Mesothelial cell of epicardium (in vitro differentiated cells): ENCODE results near the gene GLYATL1. TPM values are rescaled to one million over a fixed set of nuclear protein-coding genes. Genes with fewer than 3 reads are reported as not detected.

ENCODE experiments used
- DNase-seq, 2 experiments: peaks; one replicate each; pipeline ENCODE4 v3.0.0; 2021; ENCODE audit warnings: low spot score in 2 of 2; ENCODE audit not compliant: unreplicated experiment in 2 of 2
- H3K27ac Mint-ChIP-seq: 2 replicates; pipeline ENCODE4 v1.8.0; 2021; ENCODE audit warnings: mixed read lengths
- H3K27me3 Mint-ChIP-seq: 2 replicates; pipeline ENCODE4 v1.8.0; 2021; ENCODE audit warnings: low read depth, mixed read lengths
- H3K36me3 Mint-ChIP-seq: 2 replicates; pipeline ENCODE4 v1.8.0; 2021; ENCODE audit warnings: mixed read lengths
- H3K4me1 Mint-ChIP-seq: 2 replicates; pipeline ENCODE4 v1.8.0; 2021; ENCODE audit warnings: mixed read lengths
- H3K4me3 Mint-ChIP-seq: 2 replicates; pipeline ENCODE4 v1.8.0; 2021; ENCODE audit warnings: mild to moderate bottlenecking, moderate library complexity, mixed read lengths
- H3K9me3 Mint-ChIP-seq: 2 replicates; pipeline ENCODE4 v1.8.0; 2021; ENCODE audit warnings: mixed read lengths
- CTCF ChIP-seq: fragments of 200-600 bp; sonication (generic); IDR thresholded peaks from one replicate; pipeline ENCODE4 v1.5.0; 2021; ENCODE audit warnings: antibody characterized with exemption; ENCODE audit not compliant: unreplicated experiment
- total RNA-seq: library from RNA; stranded (reverse); gene quantifications from 3 replicates; pipeline ENCODE4 v1.2.1, GENCODE V29; 2021

Gene GLYATL1
- total RNA-seq, 1 donor from 2014 or later: 0.89 TPM

GRCh38 chr11:58933661-58934060 lies 5.6 kb upstream of the GLYATL1 start:
- Mint-ChIP-seq H3K27ac (no peak overlapping the region), H3K36me3 (no peaks in the 10 kb centered on the region), H3K4me1 (no peaks in the 10 kb centered on the region), H3K4me3 (no peak overlapping the region), H3K27me3 (peaks cover 22% of the 10 kb centered on the region), H3K9me3 (no peaks in the 10 kb centered on the region)
- DNase-seq: no peak
- no peak for TF ChIP-seq CTCF

- Mint-ChIP-seq H3K27me3 (peaks cover 23% of the 10 kb centered on the region), H3K4me1 (no peaks in the 10 kb centered on the region), H3K9me3 (no peaks in the 10 kb centered on the region), H3K36me3 (no peaks in the 10 kb centered on the region), H3K27ac (no peak overlapping the region), H3K4me3 (no peak overlapping the region)
- DNase-seq: no peak
- TF ChIP-seq CTCF: no peak
Observed at GRCh38 chr11:58934945-58935513, 4.3 kb upstream of the GLYATL1 start.

DNA sequence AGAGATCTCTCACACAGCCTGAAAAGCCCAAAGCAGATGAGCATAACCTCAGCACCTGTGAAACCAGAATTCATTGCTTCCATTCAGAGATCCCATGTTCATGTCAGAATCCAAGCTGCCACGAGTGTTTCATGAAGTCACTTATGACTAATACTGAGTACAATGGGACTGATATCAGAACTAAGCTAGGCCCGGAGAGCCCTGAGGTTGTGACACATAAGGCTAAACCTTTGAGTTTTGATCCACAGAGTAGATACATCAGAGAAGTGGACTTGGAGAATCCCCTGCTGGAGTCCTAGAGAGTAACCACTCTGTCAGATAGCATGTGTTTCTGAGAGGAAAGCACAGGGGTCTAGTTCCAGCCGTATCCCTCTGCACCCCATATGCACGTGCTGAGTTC lies 890 bp upstream of the GLYATL1 start:
- Mint-ChIP-seq H3K36me3 (no peaks in the 10 kb centered on the region), H3K4me1 (no peaks in the 10 kb centered on the region), H3K9me3 (no peaks in the 10 kb centered on the region), H3K4me3 (no peak overlapping the region), H3K27ac (no peak overlapping the region), H3K27me3 (peaks cover 34% of the 10 kb centered on the region)
- DNase-seq: no peak
- no peak for TF ChIP-seq CTCF

DNA sequence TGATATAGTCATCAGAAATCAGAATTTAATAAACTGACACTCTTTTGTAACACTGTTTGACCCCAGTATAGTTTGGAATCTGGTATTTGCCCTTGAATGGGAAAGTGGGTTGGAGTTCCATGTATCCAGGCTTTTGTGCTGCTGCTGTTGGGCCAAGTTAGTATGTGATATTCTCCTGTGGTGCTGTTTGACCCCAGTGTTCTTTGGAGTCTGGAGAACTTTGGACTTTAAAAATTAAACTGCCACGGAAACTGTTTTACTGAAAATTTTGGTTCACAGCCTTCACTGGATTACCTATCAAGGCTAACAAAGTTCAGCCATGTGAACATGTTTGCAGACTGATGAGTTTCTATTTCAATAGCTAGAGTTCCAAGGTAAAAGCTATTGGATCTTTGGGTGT lies 740 bp downstream of the GLYATL1 start:
- no peak overlapping the region for H3K4me3 Mint-ChIP-seq
- no peaks in the 10 kb centered on the region for H3K36me3 Mint-ChIP-seq

DNA sequence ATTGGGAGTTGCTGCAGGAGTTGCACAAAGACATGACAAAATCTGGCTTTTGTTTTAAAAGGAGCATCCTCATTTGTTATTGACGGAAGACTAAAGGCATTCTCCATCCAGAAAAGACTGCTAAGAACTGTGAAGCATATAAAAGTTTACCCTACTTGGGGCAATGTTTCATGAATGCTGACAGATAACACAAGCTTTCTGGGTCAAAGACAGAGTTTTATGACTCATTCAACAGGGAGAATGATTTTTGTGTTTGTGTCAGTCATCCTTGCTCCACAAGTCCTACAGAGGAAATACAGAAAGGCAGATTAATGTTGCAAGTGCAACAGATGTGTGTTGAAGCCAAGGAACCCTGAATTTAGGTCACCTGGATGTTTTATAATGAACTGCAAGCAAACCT lies 2.5 kb downstream of the GLYATL1 start:
- H3K9me3 Mint-ChIP-seq: no peaks in the 10 kb centered on the region
- no peak overlapping the region for H3K4me3 Mint-ChIP-seq
- peaks cover 31% of the 10 kb centered on the region for H3K27me3 Mint-ChIP-seq
- H3K4me1 Mint-ChIP-seq: no peaks in the 10 kb centered on the region
- DNase-seq: no peak
- TF ChIP-seq CTCF: no peak
- no peak overlapping the region for H3K27ac Mint-ChIP-seq
- H3K36me3 Mint-ChIP-seq: no peaks in the 10 kb centered on the region

More for the DNA sequence above, 740 bp downstream of the GLYATL1 start:
- TF ChIP-seq CTCF: no peak
- no peak for DNase-seq
- Mint-ChIP-seq H3K27ac (no peak overlapping the region), H3K27me3 (peaks cover 37% of the 10 kb centered on the region), H3K4me1 (no peaks in the 10 kb centered on the region), H3K9me3 (no peaks in the 10 kb centered on the region)

GRCh38 chr11:58945663-58946062 lies 6.4 kb downstream of the GLYATL1 start:
- DNase-seq: no peak
- H3K4me3 Mint-ChIP-seq: no peak overlapping the region
- no peaks in the 10 kb centered on the region for H3K36me3 Mint-ChIP-seq
- TF ChIP-seq CTCF: no peak
- no peaks in the 10 kb centered on the region for H3K9me3 Mint-ChIP-seq
- no peaks in the 10 kb centered on the region for H3K4me1 Mint-ChIP-seq
- peaks cover 18% of the 10 kb centered on the region for H3K27me3 Mint-ChIP-seq
- H3K27ac Mint-ChIP-seq: no peak overlapping the region
